Neural progenitor cell (in vitro differentiated cells): ENCODE data around the gene SCMH1.

Experiments
- EZH2 ChIP-seq: fragments of 200-600 bp; sonication (generic); IDR thresholded peaks from 2 replicates; pipeline ENCODE4 v1.6.1; 2017; ENCODE audit warnings: antibody characterized with exemption, mild to moderate bottlenecking, moderate library complexity
- TF ChIP-seq, protein P1 (sequence below): fragments of 200-600 bp; sonication (generic); IDR thresholded peaks from 2 replicates; pipeline ENCODE4 v1.5.1; 2017; ENCODE audit warnings: antibody characterized with exemption, mild to moderate bottlenecking

DNA sequence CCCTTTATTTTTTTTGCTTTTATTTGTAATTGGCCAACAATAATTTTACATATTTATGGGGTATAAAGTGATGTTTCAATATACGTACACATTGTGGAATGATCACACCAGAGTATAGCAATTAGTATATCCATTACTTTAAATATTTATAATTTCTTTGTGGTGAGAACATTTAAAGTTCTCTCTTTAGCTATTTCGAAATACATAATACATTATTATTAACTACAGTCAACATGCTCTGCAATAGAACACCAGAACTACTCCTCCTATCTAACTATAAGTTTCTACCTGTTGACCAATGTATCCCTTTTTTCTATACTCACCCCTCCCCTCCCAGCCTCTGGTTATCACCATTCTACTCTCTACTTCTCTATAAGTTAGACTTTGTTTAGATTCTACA, 77.4 kb downstream of the SCMH1 start:
- TF ChIP-seq, protein P1, sequence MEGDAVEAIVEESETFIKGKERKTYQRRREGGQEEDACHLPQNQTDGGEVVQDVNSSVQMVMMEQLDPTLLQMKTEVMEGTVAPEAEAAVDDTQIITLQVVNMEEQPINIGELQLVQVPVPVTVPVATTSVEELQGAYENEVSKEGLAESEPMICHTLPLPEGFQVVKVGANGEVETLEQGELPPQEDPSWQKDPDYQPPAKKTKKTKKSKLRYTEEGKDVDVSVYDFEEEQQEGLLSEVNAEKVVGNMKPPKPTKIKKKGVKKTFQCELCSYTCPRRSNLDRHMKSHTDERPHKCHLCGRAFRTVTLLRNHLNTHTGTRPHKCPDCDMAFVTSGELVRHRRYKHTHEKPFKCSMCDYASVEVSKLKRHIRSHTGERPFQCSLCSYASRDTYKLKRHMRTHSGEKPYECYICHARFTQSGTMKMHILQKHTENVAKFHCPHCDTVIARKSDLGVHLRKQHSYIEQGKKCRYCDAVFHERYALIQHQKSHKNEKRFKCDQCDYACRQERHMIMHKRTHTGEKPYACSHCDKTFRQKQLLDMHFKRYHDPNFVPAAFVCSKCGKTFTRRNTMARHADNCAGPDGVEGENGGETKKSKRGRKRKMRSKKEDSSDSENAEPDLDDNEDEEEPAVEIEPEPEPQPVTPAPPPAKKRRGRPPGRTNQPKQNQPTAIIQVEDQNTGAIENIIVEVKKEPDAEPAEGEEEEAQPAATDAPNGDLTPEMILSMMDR: no peak
- no peak for TF ChIP-seq EZH2
